NK-92 (cell line): ENCODE measurements around the gene FADS6.

Experiments used
- DNase-seq: peaks from one replicate; lab custom pipeline; 2025; ENCODE audit not compliant: unreplicated experiment; lab: John Stamatoyannopoulos, UW

The FADS6 gene

GRCh38 chr17:74833501-74834377 lies 59.7 kb downstream of the FADS6 start:
- no peak for DNase-seq

GRCh38 chr17:74832421-74832820 lies 61.0 kb downstream of the FADS6 start:
- no peak for DNase-seq

GRCh38 chr17:74831444-74832146 lies 61.8 kb downstream of the FADS6 start:
- no peak for DNase-seq

GRCh38 chr17:74830861-74831260 lies 62.6 kb downstream of the FADS6 start:
- no peak for DNase-seq

- DNase-seq, result no peak
Measured at GRCh38 chr17:74827800-74828199, 65.6 kb downstream of the FADS6 start.
